ENCODE data around the gene AP5M1. TPM values are rescaled to one million over a fixed set of nuclear protein-coding genes. Genes with fewer than 3 reads are reported as not detected.

AP5M1 gene, protein sequence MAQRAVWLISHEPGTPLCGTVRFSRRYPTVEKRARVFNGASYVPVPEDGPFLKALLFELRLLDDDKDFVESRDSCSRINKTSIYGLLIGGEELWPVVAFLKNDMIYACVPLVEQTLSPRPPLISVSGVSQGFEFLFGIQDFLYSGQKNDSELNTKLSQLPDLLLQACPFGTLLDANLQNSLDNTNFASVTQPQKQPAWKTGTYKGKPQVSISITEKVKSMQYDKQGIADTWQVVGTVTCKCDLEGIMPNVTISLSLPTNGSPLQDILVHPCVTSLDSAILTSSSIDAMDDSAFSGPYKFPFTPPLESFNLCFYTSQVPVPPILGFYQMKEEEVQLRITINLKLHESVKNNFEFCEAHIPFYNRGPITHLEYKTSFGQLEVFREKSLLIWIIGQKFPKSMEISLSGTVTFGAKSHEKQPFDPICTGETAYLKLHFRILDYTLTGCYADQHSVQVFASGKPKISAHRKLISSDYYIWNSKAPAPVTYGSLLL
- total RNA-seq = 13.8 and 18.0 TPM in 2 replicates

DNA sequence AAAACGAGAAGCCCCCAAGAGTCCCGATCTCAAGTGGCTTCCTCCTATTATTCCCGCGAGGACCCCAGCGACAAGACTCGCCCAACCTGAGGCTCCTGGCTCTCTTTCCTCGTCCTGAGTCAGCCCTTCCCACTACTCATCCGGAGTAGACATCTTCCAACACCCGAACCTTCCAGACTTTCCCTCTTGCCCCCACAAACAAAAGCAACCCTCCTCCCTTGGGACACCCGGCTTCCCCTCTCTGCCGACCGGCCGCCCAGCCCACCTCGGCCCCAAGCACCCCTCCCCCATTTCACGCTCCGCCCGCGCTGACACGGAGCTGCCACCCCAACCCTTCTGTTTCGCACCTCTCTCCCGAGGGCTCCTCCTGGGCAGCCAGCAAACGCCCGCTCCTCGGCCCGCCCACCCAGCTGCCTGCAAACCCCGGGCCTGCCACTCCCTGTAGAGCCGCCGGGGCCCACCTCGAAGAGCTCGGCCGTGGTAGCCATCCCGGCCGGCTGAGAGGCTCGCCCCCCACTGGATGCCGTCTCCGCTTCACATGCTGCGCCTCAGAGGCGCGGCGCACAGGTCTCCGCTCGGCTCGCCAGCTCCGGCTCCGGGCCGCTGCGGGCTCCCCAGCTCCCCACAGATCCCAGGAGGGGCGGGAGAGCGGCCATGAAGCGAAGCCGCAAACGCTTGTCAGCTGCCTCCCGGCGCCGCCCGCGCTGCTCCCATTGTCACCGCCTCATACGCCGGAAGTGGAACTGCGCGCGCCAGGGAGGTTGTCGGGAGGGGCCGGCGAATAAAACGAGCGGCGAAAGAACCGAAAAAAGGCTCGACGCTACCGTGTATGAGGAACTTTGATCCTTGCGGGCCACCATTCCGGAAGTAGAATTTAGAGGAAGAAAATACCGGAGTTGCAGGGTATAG, at the start of gene AP5M1, which contains the start of gene EXOC5:
TSS of gene AP5M1 (plus strand) at position 811 of the 909 bp plus-strand sequence. CDS start 344 bp downstream, outside the sequence.
TSS of gene EXOC5 (minus strand) at position 745 of the 909 bp plus-strand sequence. CDS start at position 488, 257 bp downstream.

Other genes starting within 250 kb of the AP5M1 start
- 40.3 and 52.5 TPM in 2 replicates for gene EXOC5, start 66 bp upstream of the AP5M1 start, total RNA-seq
- gene NAA30, start 121.6 kb downstream of the AP5M1 start, total RNA-seq = 15.0 and 17.7 TPM in 2 replicates
- gene CCDC198, start 224.9 kb downstream of the AP5M1 start, total RNA-seq = not detected in 2 replicates

Data from dermis lymphatic vessel endothelial cell (primary cell).